Naive B cell (primary cell): ENCODE measurements around the gene CAMTA1. TPM values are rescaled to one million over a fixed set of nuclear protein-coding genes. Genes with fewer than 3 reads are reported as not detected.

Experiments
- ATAC-seq, 2 donors: fragments of 150-1000 bp; cut with Tn5 transposase; 2 replicates each; pipeline ENCODE4 v1.10.0; 2021; ENCODE audit warnings: low read depth in 2 of 2, mild to moderate bottlenecking in 2 of 2, moderate library complexity in 2 of 2
- DNase-seq: peaks from one replicate; pipeline ENCODE4 v3.0.0; 2022
- H3K27ac Mint-ChIP-seq, 6 donors: one replicate each; pipeline ENCODE4 v1.8.0; 2020 to 2022; ENCODE audit warnings: mild to moderate bottlenecking in 6 of 6, mixed read lengths in 6 of 6, moderate library complexity in 5 of 6, inconsistent platforms in 2 of 6
- H3K27me3 Mint-ChIP-seq, 3 donors: one replicate each; pipeline ENCODE4 v1.8.0; 2021 to 2022; ENCODE audit warnings: mixed read lengths in 3 of 3, mild to moderate bottlenecking in 1 of 3
- H3K36me3 Mint-ChIP-seq, 2 donors: one replicate each; pipeline ENCODE4 v1.8.0; 2020 to 2022; ENCODE audit warnings: mixed read lengths in 2 of 2, inconsistent platforms in 1 of 2, mild to moderate bottlenecking in 1 of 2
- H3K4me1 Mint-ChIP-seq, 3 donors: one replicate each; pipeline ENCODE4 v1.8.0; 2020 to 2022; ENCODE audit warnings: mixed read lengths in 3 of 3, inconsistent platforms in 1 of 3, mild to moderate bottlenecking in 1 of 3, moderate library complexity in 1 of 3
- H3K4me3 Mint-ChIP-seq, 8 donors: one replicate each; pipeline ENCODE4 v1.8.0; 2020 to 2022; ENCODE audit warnings: mild to moderate bottlenecking in 8 of 8, mixed read lengths in 8 of 8, moderate library complexity in 8 of 8, inconsistent platforms in 2 of 8
- H3K9me3 Mint-ChIP-seq, 7 donors: one replicate each; pipeline ENCODE4 v1.8.0; 2020 to 2022; ENCODE audit warnings: mixed read lengths in 7 of 7, mild to moderate bottlenecking in 5 of 7, inconsistent platforms in 2 of 7, moderate library complexity in 1 of 7
- polyA plus RNA-seq, 6 donors: library from polyadenylated mRNA; unstranded; fragments of 300-500 nt; fragmentation: Illumina TruSeq; gene quantifications; one replicate each; pipeline ENCODE4 v1.2.3, GENCODE V29; 2021; ENCODE audit warnings: low read depth in 6 of 6

Gene CAMTA1
- polyA plus RNA-seq, 6 donors from 2014 or later = 75.4 to 140 (median 88.8) TPM

DNA sequence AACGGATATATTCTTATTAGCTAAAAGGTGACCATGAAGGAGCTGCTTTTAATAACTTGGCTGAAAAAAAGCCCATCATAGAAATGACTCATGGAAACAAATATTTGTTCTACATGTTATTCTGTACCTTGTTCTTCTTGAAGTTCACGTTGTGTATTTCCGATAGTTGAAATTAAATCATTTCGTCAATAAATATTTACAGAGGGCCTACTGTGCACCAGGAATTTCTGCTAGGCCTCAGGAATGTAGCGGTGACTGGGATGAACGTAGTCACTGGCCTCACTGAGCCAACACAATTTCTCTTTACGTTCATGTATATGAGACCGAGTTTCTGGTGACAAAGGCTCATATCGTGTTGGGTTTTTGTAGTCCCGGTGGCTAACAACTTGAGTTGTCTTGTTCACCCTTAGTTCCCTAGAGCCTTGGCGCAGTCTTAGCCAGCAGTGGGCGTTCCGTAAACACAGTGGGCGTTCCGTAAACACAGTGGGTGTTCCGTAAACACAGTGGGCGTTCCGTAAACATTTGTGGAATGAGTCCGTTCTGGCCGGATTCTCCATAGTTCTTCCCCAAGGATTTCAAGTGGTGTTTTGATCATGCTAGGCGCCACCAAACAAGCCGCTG is 932.6 kb downstream of the CAMTA1 start:
- H3K4me3 Mint-ChIP-seq = no peak overlapping the region
- H3K4me1 Mint-ChIP-seq = no peaks in the 10 kb centered on the region
- H3K9me3 Mint-ChIP-seq = no peaks in the 10 kb centered on the region
- H3K27ac Mint-ChIP-seq = no peak overlapping the region
- DNase-seq = no peak
- H3K27me3 Mint-ChIP-seq = peaks cover 4 to 26% (median 14%) of the 10 kb centered on the region in 3 donors
- no peak for ATAC-seq
- H3K36me3 Mint-ChIP-seq = peaks cover 0 to 5% of the 10 kb centered on the region in 2 donors

DNA sequence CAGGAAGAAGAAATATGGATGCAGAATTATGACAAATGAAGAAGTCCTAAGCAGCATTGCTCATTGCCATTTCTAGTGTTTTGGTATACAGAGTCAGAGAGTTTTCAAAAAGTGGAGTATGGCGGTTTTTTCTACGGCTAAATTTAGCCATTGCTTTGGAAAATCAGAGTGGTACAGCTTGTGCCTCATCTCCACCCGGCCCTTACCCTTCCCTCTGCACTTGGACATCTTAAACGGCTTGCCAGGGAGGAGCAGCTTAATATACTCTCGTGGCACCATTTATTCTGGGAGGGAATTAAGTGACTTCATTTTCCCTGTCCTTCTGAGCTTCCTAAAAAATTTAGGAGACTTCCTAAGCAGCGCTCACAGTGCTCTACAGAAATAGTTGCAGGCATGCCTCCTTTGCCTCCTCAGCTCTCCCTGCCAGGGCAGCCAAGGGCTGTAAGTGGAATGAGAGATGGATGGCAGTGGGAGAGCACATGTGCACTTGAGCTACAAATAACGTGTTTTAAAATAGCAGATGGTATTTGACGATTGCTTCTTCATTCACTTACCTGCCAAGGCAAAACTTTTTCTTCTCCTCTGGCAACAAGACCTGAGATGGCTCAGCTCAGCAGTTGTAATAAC is 934.3 kb downstream of the CAMTA1 start:
- DNase-seq (no peak), ATAC-seq (no peak)
- Mint-ChIP-seq H3K4me3 (no peak overlapping the region), H3K27me3 (peaks cover 4 to 25% (median 14%) of the 10 kb centered on the region in 3 donors), H3K4me1 (no peaks in the 10 kb centered on the region), H3K27ac (peak overlapping the region in 1 of 6 donors; percentile 7), H3K36me3 (peaks cover 0 to 5% of the 10 kb centered on the region in 2 donors), H3K9me3 (no peaks in the 10 kb centered on the region)

DNA sequence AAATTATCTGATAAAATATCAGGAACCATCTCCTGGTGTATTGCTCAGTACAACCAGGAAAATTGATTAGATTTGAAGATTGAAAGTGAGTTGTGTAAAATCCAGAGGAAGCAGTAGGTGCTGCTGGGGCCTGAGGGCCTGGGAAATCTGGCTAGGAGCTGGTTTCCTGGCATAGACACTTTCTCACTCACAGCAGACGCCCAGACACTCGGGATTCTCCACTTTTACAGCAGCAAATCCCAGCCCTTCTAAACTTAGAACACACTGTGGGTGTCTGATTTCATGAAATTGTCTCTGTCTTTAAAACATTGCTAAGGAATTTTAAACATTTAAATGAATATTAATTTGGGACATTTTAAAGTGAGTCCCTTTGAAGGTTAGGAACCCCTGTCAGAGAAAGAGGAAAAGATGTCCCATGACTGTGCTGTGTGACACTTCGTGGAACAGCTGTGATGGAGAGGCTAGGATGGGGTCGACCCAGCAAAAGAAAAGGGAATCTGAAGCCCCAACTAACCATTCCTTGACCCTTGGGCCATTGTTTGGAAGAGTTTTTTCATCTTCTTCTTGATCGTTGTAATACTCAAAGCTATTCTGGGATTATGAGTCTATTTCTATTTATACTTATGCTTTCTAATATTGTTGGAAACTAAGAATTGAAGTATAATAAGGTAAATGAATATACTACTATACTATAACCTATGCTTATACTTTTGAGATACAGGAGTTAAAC is 936.9 kb downstream of the CAMTA1 start:
- peaks cover 4 to 14% (median 7%) of the 10 kb centered on the region in 3 donors for H3K4me1 Mint-ChIP-seq
- H3K27me3 Mint-ChIP-seq = peaks cover 4 to 19% (median 14%) of the 10 kb centered on the region in 3 donors
- H3K36me3 Mint-ChIP-seq = peaks cover 0 to 5% of the 10 kb centered on the region in 2 donors
- no peaks in the 10 kb centered on the region for H3K9me3 Mint-ChIP-seq
- H3K4me3 Mint-ChIP-seq = no peak overlapping the region
- no peak overlapping the region for H3K27ac Mint-ChIP-seq
- no peak for ATAC-seq
- no peak for DNase-seq

DNA sequence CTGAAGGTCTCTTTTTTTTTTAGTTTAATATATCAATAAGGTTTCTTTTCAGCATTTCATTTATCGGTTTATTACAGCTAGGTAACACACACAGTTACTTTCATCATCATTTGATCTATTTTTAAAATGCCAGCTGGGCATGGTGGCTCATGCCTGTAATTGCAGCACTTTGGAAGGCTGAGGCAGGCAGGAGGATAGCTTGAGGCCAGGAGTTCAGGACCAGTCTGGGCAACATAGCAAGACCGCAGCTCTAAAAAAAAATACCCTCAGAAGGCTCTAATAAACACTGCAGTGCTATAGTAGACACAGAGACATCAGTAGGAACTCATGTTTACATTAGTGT is 937.4 kb downstream of the CAMTA1 start:
- no peak for DNase-seq
- no peak overlapping the region for H3K4me3 Mint-ChIP-seq
- peaks cover 0 to 5% of the 10 kb centered on the region in 2 donors for H3K36me3 Mint-ChIP-seq
- no peak for ATAC-seq
- H3K9me3 Mint-ChIP-seq = no peaks in the 10 kb centered on the region
- H3K4me1 Mint-ChIP-seq = peaks cover 4 to 14% (median 7%) of the 10 kb centered on the region in 3 donors
- H3K27ac Mint-ChIP-seq = peak overlapping the region in 1 of 6 donors; percentile 51
- peaks cover 4 to 19% (median 14%) of the 10 kb centered on the region in 3 donors for H3K27me3 Mint-ChIP-seq

DNA sequence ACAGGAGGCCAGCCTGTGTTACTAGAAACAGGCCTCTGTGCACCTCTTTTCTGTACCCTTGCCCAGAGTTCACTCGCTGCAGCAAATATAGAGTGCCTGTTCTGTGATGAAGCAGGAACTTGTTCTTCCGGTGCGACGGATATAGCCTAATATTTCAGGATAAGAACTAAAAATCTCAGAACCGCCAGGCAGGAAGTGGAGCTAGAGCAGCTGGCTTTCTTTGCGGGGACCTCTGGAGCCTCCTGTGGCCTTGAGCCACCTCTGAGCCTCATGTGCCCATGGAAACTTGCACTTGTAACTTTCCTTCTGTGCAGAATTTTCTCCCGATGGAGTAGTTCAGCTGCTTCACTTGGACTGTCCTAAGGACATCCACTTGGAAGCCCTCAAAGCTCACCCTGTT is 941.4 kb downstream of the CAMTA1 start:
- H3K9me3 Mint-ChIP-seq = no peaks in the 10 kb centered on the region
- ATAC-seq (no peak), DNase-seq (no peak)
- peaks cover 0 to 5% (median 3%) of the 10 kb centered on the region in 3 donors for H3K27me3 Mint-ChIP-seq
- H3K36me3 Mint-ChIP-seq = peaks cover 0 to 5% of the 10 kb centered on the region in 2 donors
- no peak overlapping the region for H3K27ac Mint-ChIP-seq
- H3K4me3 Mint-ChIP-seq = no peak overlapping the region
- peaks cover 4 to 14% (median 10%) of the 10 kb centered on the region in 3 donors for H3K4me1 Mint-ChIP-seq

DNA sequence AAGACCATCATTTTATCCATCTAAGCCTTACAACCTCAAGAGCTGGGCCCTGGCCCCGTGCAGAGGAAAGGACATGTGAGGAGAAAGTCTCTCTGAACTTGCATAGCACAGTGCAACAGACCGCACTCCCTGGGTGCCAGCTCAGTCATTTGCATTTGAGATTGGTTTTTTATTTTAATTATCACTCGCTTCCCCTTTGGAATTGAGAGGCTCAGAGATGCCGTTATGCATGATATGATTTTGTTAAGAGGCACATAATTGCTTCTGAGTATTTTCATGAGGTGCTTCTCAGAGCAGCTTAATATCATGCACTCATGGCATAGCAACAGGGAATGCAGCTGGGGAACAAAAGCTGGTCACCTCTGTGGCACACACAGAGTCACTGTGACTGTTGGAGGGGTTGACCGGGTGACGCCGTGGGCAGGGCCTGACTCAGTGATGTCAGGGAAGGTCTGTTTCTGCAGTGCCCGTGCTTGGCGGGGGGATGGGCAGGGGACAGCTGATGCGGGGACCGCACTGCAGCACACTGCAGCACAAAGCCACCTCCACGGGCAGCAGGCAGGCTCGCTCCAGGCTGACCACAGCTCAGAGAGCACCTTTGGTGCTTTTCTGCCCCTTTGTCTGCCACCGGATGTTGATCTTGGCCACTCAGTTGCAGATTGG is 942.7 kb downstream of the CAMTA1 start:
- ATAC-seq = no peak
- DNase-seq = no peak
- peaks cover 4 to 14% (median 10%) of the 10 kb centered on the region in 3 donors for H3K4me1 Mint-ChIP-seq
- peaks cover 0 to 5% of the 10 kb centered on the region in 2 donors for H3K36me3 Mint-ChIP-seq
- H3K27ac Mint-ChIP-seq = no peak overlapping the region
- H3K4me3 Mint-ChIP-seq = no peak overlapping the region
- no peaks in the 10 kb centered on the region for H3K9me3 Mint-ChIP-seq
- peaks cover 0 to 3% (median 3%) of the 10 kb centered on the region in 3 donors for H3K27me3 Mint-ChIP-seq

DNA sequence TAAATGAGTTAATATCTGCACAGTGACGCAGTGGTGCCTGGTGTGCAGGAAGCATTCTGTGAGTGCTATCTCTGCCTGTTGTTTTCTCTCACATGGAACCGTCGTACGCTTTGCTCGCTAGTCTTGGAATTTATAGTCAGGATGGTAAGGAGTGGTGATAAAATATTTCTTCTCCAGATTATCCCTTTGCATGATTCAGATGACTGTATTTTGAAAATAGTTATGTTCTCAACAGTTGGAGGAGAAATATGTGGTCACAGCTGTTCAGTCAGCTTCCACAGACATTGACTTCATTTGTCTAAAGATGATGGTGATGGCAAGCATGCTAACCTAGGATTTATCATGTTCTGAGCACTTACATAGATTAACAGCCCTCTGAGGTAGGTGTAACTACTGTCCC is 944.5 kb downstream of the CAMTA1 start:
- H3K4me3 Mint-ChIP-seq = no peak overlapping the region
- ATAC-seq (no peak), DNase-seq (no peak)
- no peaks in the 10 kb centered on the region for H3K9me3 Mint-ChIP-seq
- H3K4me1 Mint-ChIP-seq = peaks cover 4 to 14% (median 10%) of the 10 kb centered on the region in 3 donors
- peak overlapping the region in 1 of 6 donors; percentile 25 for H3K27ac Mint-ChIP-seq
- H3K27me3 Mint-ChIP-seq = peaks cover 0 to 3% (median 0%) of the 10 kb centered on the region in 3 donors
- H3K36me3 Mint-ChIP-seq = peaks cover 0 to 5% of the 10 kb centered on the region in 2 donors

DNA sequence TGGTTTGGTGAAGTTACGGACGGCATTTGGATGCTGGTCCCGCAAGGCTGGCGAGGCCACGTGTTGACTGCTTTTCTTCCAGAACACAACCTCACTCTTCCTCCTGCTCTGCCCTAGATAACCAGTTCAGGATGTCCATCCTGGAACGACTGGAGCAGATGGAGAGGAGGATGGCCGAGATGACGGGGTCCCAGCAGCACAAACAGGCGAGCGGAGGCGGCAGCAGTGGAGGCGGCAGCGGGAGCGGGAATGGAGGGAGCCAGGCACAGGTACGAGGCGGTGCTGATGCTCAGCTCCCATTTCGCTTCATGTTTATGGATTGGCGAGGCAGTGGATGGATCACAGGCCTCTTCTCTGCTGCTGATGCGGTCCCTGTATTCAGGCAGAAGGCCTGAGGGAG is 947.1 kb downstream of the CAMTA1 start:
- ATAC-seq = no peak
- peaks cover 0 to 3% (median 0%) of the 10 kb centered on the region in 3 donors for H3K27me3 Mint-ChIP-seq
- no peak overlapping the region for H3K4me3 Mint-ChIP-seq
- H3K36me3 Mint-ChIP-seq = peaks cover 6 to 18% of the 10 kb centered on the region in 2 donors
- no peak for DNase-seq
- H3K9me3 Mint-ChIP-seq = no peaks in the 10 kb centered on the region
- H3K4me1 Mint-ChIP-seq = peaks cover 0 to 3% (median 0%) of the 10 kb centered on the region in 3 donors
- no peak overlapping the region for H3K27ac Mint-ChIP-seq

DNA sequence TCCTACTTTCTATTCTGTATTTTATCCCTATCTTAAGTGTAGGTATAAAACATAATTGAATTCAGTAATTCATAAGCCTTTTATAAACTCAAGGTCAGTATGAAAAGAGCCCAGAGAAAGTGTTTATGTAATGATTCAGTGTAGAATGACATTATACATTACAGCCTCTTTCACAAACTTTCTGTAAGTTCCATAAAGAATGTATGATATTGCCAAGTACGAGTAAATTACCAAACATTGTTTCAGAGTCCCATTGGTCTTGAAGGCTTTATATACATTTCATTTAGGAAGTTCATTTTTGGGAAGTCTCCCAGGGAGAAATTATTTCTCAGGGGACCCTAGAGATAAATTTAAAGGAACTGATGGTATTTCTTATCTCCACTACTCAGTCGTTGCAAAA is 948.0 kb downstream of the CAMTA1 start:
- H3K4me3 Mint-ChIP-seq = no peak overlapping the region
- H3K9me3 Mint-ChIP-seq = no peaks in the 10 kb centered on the region
- DNase-seq = no peak
- peaks cover 15 to 26% of the 10 kb centered on the region in 2 donors for H3K36me3 Mint-ChIP-seq
- ATAC-seq = no peak
- H3K27me3 Mint-ChIP-seq = peaks cover 0 to 3% (median 0%) of the 10 kb centered on the region in 3 donors
- peak overlapping the region in 1 of 6 donors; percentile 37 for H3K27ac Mint-ChIP-seq
- no peaks in the 10 kb centered on the region for H3K4me1 Mint-ChIP-seq

DNA sequence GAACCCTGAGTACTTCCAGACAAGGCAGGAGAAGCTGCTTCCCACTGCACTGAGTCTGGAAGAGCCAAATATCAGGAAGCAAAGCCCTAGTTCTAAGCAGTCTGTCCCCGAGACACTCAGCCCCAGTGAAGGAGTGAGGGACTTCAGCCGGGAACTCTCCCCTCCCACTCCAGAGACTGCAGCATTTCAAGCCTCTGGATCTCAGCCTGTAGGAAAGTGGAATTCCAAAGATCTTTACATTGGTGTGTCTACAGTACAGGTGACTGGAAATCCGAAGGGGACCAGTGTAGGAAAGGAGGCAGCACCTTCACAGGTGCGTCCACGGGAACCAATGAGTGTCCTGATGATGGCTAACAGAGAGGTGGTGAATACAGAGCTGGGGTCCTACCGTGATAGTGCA is 952.8 kb downstream of the CAMTA1 start:
- H3K9me3 Mint-ChIP-seq = peaks cover 0 to 6% (median 3%) of the 10 kb centered on the region in 7 donors
- peaks cover 18 to 28% of the 10 kb centered on the region in 2 donors for H3K36me3 Mint-ChIP-seq
- no peaks in the 10 kb centered on the region for H3K4me1 Mint-ChIP-seq
- H3K27ac Mint-ChIP-seq = no peak overlapping the region
- DNase-seq (no peak), ATAC-seq (no peak)
- H3K27me3 Mint-ChIP-seq = no peaks in the 10 kb centered on the region
- no peak overlapping the region for H3K4me3 Mint-ChIP-seq

DNA sequence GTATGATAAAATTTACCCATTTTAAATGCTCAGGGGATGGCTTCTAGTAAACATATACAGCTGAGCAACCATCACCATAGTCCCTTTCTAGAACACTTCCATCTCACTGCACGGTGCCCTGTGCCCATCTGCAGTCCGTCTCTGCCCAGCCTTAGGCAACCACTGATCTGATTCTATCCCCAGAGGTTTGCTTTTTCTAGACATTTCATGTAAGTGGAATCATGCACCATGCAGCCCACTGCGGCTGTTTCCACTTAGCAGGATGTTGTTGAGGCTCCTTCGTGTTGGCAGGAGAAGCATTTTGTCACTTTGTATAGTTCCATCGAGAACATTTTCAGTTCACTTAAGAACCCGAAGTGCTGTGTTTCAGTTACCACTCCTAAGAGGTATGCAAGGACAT is 958.1 kb downstream of the CAMTA1 start:
- ATAC-seq = no peak

DNA sequence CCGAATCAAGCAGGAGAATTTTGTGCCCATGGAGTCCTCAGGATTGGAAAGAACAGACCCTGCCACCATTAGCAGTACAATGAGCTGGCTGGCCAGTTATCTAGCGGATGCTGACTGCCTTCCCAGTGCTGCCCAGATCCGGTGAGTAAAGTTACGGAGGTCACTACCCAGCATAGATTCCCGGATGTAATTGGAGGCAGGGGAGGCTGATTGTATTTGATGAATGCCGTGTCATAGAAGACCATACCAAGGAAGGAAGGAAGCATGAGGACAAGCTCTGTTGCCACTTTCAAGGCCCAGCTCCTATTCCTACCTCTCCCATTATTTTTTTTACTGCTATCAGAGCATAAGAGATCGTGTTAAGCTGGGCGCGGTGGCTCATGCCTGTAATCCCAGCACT is 959.6 kb downstream of the CAMTA1 start:
- Mint-ChIP-seq H3K27ac (no peak overlapping the region), H3K36me3 (no peaks in the 10 kb centered on the region), H3K27me3 (no peaks in the 10 kb centered on the region), H3K9me3 (no peaks in the 10 kb centered on the region), H3K4me1 (no peaks in the 10 kb centered on the region), H3K4me3 (peak overlapping the region in 1 of 8 donors; percentile 5)
- DNase-seq (no peak), ATAC-seq (no peak)

More for the DNA sequence above, 958.1 kb downstream of the CAMTA1 start:
- H3K27me3 Mint-ChIP-seq = no peaks in the 10 kb centered on the region
- H3K4me1 Mint-ChIP-seq = no peaks in the 10 kb centered on the region
- H3K4me3 Mint-ChIP-seq = no peak overlapping the region
- no peak overlapping the region for H3K27ac Mint-ChIP-seq
- H3K9me3 Mint-ChIP-seq = peaks cover 0 to 6% (median 3%) of the 10 kb centered on the region in 7 donors
- H3K36me3 Mint-ChIP-seq = peaks cover 2 to 7% of the 10 kb centered on the region in 2 donors
- DNase-seq = no peak

DNA sequence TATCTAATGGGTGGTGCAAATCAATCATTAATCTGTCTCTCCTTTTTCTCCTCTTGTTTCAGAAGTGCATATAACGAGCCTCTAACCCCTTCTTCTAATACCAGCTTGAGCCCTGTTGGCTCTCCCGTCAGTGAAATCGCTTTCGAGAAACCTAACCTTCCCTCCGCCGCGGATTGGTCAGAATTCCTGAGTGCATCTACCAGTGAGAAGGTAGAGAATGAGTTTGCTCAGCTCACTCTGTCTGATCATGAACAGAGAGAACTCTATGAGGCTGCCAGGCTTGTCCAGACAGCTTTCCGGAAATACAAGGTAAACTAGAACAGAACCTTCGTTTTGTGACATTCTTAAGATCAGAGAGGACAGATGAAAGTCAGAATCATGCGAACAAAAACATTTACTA is 960.5 kb downstream of the CAMTA1 start:
- Mint-ChIP-seq H3K4me1 (no peaks in the 10 kb centered on the region), H3K36me3 (no peaks in the 10 kb centered on the region), H3K4me3 (no peak overlapping the region), H3K9me3 (no peaks in the 10 kb centered on the region), H3K27ac (peak overlapping the region in 1 of 6 donors; percentile 21), H3K27me3 (no peaks in the 10 kb centered on the region)
- ATAC-seq (no peak), DNase-seq (no peak)
